GM12891 (cell line): ENCODE measurements around the gene MBTPS2.
"Not testable (repeated sequence)": the region's sequence is repeated elsewhere in the genome, so short reads cannot be mapped to it uniquely, and the experiment has no call there.

Source experiments
- PAX5 ChIP-seq: IDR thresholded peaks from 2 replicates; pipeline ENCODE4 v1.6.1; 2011; ENCODE audit warnings: low read length, moderate library complexity, mild to moderate bottlenecking; ENCODE audit not compliant: insufficient read depth, severe bottlenecking
- POLR2A ChIP-seq: IDR thresholded peaks from 2 replicates; pipeline ENCODE4 v1.6.1; 2011; ENCODE audit warnings: low read depth, low read length, control low read depth
- POLR2AphosphoS5 ChIP-seq: IDR thresholded peaks from 2 replicates; pipeline ENCODE4 v1.6.1; 2011; ENCODE audit warnings: low read depth, low read length, control low read depth
- POU2F2 ChIP-seq: IDR thresholded peaks from 2 replicates; pipeline ENCODE4 v1.6.1; 2011; ENCODE audit warnings: low read depth, mild to moderate bottlenecking, control low read depth, low read length, moderate library complexity
- SPI1 ChIP-seq: IDR thresholded peaks from 2 replicates; pipeline ENCODE4 v1.6.1; 2011; ENCODE audit warnings: low read depth, low read length, control low read depth
- TAF1 ChIP-seq: IDR thresholded peaks from 2 replicates; pipeline ENCODE4 v1.6.1; 2011; ENCODE audit warnings: low read depth, low read length, control low read depth

DNA sequence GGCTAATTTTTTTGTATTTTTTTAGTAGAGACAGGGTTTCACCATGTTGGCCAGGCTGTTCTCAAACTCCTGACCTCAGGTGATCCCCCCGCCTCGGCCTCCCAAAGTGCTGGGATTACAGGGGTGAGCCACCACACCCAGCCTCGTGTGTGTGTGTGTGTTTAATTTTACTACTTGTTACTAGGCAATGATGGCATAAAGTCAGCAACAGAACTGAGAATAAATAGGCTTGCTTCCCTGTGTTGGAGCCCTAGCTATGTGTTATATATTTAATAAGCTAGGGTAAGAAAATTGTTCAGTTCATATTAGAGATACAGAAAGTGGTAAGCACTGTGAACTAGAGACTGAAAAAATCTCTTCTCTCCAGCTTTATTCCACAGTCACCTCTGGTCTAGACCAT lies 34.8 kb downstream of the MBTPS2 start:
- TF ChIP-seq POLR2AphosphoS5, SPI1, POLR2A, TAF1, PAX5, POU2F2: not testable (repeated sequence)
